GM12801 (cell line): Measurements from ENCODE around the gene MYH7.

Experiments
- CTCF ChIP-seq: IDR thresholded peaks from one replicate; pipeline ENCODE4 v1.5.1; 2011; ENCODE audit warnings: control low read depth; ENCODE audit not compliant: insufficient read length; ENCODE audit errors: extremely low read depth

MYH7 gene

GRCh38 chr14:23438101-23438971 is 2.9 kb upstream of the MYH7 start:
- no peak for TF ChIP-seq CTCF

DNA sequence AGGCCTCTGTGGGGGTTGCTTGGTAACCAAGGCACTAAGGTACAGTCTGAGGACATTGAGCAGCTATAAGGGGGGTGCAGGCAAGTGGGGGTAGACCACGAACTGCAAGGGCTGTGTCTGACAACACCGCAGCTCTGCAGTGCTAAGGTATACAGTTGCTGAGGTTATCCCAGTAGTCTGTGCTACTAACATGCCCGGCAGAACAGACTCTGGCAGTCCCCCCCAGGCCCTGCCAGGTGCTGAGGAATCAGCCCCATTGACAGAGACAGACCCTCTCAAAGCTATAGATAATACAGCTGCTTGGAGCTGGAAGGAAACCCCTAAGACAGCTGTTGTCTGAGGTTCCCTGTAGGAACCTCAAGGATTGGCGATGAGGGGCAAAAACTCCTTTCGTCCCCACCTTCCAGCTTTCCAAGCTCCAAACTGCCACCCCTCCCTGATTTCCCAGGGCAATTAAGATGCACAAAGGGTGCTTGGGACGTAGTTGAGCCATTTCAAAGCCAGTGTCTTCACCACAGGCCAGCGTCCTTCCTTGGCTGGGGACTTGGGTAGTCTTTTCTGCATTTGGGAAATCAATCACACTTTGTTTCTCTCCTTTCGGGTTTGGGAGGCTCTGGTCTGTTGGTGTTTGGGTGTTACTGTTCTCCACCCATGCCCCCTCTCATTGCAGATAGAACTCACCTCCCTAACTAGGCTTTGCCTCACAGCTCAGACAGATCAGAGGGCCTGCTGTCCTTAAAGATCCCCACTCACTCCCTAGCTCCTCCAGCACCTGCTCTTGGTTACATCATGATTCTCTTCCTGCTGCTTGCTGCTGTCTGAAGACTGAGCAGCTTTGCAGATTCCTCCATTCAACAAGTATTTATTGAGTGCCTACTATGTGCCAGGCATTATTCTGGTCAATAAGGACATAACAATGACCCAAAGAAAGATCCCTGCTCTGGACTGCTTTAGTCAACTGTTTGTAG is 2.0 kb upstream of the MYH7 start:
- TF ChIP-seq CTCF: no peak

- TF ChIP-seq CTCF: no peak
Observed at GRCh38 chr14:23436327-23437132, 1.1 kb upstream of the MYH7 start.

DNA sequence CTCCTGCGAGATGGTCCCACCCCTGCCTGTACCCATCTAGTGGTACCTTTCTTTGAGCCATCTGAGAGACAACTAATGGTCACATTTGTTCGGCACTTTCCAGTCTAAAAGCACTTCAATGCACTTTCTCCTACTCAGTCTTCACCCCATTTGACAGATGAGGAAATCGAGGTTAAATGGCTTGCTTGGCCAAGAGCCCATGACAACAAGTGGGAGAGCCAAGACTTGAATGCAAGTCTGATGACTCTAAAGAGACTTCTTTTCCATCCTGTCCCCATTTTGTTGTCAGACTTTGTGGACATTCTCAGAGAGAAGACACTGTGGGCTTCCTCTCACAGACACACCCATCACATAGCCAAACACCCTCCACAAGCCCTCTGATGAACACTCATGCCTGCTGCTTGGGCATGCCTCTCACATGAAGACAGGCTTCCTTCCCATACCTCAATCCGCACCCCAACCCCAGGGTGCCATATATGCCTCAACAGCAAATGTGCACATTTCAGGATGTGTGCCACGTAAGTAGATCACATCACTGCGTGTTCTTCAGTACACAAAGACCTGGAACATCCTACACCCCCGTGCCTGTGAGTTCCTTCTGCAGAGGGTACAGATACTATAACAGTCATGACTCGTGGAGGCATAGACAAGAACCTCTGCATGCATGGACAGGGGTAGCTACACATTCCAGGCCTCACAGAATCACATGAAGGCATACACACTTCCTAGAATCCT is 805 bp downstream of the MYH7 start:
- TF ChIP-seq CTCF: no peak

DNA sequence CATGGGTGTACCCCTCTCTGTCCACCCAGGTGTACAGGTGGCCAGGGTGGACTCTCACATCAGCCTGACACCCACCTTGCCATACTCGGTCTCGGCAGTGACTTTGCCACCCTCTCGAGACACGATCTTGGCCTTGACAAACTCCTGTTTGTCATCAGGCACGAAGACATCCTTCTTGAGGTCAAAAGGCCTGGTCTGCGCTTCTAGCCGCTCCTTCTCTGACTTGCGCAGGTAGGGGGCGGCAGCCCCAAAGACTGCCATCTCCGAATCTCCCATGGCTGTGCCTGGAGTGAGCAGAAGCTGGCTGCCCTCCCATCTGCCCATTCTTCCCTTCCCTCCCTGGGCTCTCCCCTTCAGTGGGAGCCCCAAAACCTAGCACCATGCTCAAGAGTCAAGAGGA is 2.0 kb downstream of the MYH7 start:
- TF ChIP-seq CTCF: no peak

DNA sequence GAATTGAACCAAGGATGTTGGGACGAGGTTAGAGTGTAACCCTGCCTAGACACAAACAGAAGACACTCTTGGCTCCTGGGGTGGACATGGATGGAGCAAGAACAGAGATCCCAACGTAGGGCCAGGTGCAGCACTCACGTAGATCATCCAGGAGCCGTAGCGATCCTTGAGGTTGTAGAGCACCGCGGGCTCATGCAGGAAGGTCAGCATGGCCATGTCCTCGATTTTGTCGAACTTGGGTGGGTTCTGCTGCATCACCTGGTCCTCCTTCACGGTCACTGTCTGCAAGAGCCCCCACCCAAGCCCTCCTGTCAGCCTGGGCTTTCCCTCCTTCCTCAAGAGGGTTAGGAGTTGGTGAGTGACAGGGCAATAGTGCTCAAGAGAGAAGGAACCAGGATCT is 2.5 kb downstream of the MYH7 start:
- no peak for TF ChIP-seq CTCF
